ENCODE data around the gene PRR19.

PRR19 gene

DNA sequence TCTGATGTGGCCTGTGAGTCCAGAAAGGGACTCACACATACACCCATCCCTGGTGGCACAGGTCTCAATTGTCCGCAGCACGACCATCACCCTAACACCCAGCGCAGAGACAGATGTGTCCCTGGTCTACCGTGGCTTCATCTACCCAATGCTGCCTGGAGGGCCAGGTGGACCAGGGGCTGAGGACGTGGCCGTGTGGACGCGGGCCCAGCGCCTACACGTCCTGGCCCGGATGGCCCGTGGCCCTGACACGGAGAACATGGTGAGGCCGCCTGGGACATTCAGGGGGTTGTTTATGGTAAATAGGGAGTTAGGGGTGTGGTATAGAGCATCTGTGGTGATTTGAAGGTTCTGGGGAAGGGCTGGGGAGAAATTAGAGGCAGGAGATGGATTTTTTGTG lies 46.3 kb downstream of the PRR19 start:
- H3K79me2 ChIP-seq (ENCODE audit: control insufficient read depth, insufficient read depth, low read length, poor library complexity): no peaks in the 10 kb centered on the region
- H3K27me3 ChIP-seq (ENCODE audit: insufficient read depth, low read length): no peaks in the 10 kb centered on the region
- no peak overlapping the region for H3K23ac ChIP-seq (ENCODE audit: low read length)
- H2AFZ ChIP-seq (ENCODE audit: insufficient read depth, low read length, poor library complexity): no peak overlapping the region
- H2BK5ac ChIP-seq (ENCODE audit: low read depth, low read length, poor library complexity): no peak overlapping the region
- H3K27ac ChIP-seq (ENCODE audit: low read depth, low read length): no peak overlapping the region
- no peak overlapping the region for H3K18ac ChIP-seq (ENCODE audit: low read length)
- H2BK12ac ChIP-seq (ENCODE audit: low read length): no peak overlapping the region
- H3K9me3 ChIP-seq (ENCODE audit: insufficient read depth, low read depth, low read length): peaks cover 2% of the 10 kb centered on the region
- no peak overlapping the region for H4K12ac ChIP-seq (ENCODE audit: low read depth, low read length)
- H4K91ac ChIP-seq (ENCODE audit: low read depth, low read length): no peak overlapping the region
- H3K36me3 ChIP-seq (ENCODE audit: control insufficient read depth in 1 of 2, insufficient read depth in 2 of 2, low read length in 2 of 2): peaks cover 6 to 19% of the 10 kb centered on the region in 2 experiments
- no peak overlapping the region for H3K14ac ChIP-seq (ENCODE audit: low read length)
- WGBS (ENCODE audit: extremely low coverage, insufficient coverage, insufficient read length): no CpG with 5 or more reads among the region's 14 CpGs
- H3K4me1 ChIP-seq (ENCODE audit: control insufficient read depth in 1 of 2, insufficient read depth in 2 of 2, low read length in 2 of 2): peaks cover 0 to 5% of the 10 kb centered on the region in 2 experiments
- H3K4me3 ChIP-seq (ENCODE audit: low read depth, low read length): no peak overlapping the region
- no peak overlapping the region for H3K9ac ChIP-seq (ENCODE audit: low read length)
- no peak overlapping the region for H3K4ac ChIP-seq (ENCODE audit: low read depth, low read length)
- no peak overlapping the region for H4K8ac ChIP-seq (ENCODE audit: low read depth, low read length)
- no peak for DNase-seq
- no peaks in the 10 kb centered on the region for H3K79me1 ChIP-seq (ENCODE audit: low read length)
- H2BK120ac ChIP-seq (ENCODE audit: insufficient read depth, low read length, poor library complexity): no peak overlapping the region
- H3K4me2 ChIP-seq (ENCODE audit: low read length): no peak overlapping the region
- H2AK5ac ChIP-seq (ENCODE audit: low read length): no peak overlapping the region

DNA sequence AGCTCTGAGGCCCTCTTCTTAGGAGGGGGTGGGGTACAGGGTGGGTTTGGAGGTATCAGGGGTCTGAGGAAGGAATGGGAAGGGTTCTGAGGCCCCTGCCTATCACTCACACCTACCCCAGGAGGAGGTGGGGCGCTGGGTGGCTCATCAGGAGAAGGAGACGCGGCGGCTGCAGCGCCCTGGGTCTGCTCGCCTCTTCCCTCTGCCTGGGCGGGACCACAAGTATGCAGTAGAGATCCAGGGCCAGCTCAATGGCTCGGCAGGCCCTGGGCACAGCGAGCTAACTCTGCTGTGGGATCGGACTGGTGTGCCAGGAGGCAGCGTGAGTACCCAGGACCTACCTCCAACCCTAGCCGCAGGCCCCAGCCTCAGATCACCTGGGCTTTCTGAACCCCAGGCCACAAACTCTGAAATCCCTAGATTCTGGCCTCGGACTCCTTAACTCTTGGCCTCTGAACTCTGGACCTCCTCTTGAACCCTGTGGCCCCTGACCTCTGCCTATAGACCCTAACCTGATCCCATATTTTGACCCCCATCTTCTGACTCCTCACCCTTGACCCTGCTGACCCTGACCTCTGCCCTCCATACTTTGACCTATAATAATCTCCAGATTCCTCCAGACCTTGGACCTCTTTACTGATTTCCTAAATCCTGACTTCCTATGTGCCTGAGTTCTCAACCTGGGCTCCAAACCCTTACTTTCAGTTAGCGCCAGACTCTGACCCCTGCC lies 47.6 kb downstream of the PRR19 start:
- H3K27me3 ChIP-seq (ENCODE audit: insufficient read depth, low read length): no peaks in the 10 kb centered on the region
- no peak overlapping the region for H2BK120ac ChIP-seq (ENCODE audit: insufficient read depth, low read length, poor library complexity)
- WGBS (ENCODE audit: extremely low coverage, insufficient coverage, insufficient read length): no CpG with 5 or more reads among the region's 14 CpGs
- no peak overlapping the region for H3K4me3 ChIP-seq (ENCODE audit: low read depth, low read length)
- no peak for DNase-seq
- no peak overlapping the region for H3K9ac ChIP-seq (ENCODE audit: low read length)
- no peak overlapping the region for H4K12ac ChIP-seq (ENCODE audit: low read depth, low read length)
- H4K8ac ChIP-seq (ENCODE audit: low read depth, low read length): no peak overlapping the region
- no peaks in the 10 kb centered on the region for H3K79me1 ChIP-seq (ENCODE audit: low read length)
- H3K18ac ChIP-seq (ENCODE audit: low read length): no peak overlapping the region
- no peak overlapping the region for H2BK5ac ChIP-seq (ENCODE audit: low read depth, low read length, poor library complexity)
- H3K4me2 ChIP-seq (ENCODE audit: low read length): no peak overlapping the region
- H2BK12ac ChIP-seq (ENCODE audit: low read length): no peak overlapping the region
- H3K9me3 ChIP-seq (ENCODE audit: insufficient read depth, low read depth, low read length): peaks cover 2% of the 10 kb centered on the region
- H3K79me2 ChIP-seq (ENCODE audit: control insufficient read depth, insufficient read depth, low read length, poor library complexity): no peaks in the 10 kb centered on the region
- no peak overlapping the region for H2AK5ac ChIP-seq (ENCODE audit: low read length)
- no peak overlapping the region for H3K27ac ChIP-seq (ENCODE audit: low read depth, low read length)
- H3K23ac ChIP-seq (ENCODE audit: low read length): no peak overlapping the region
- no peak overlapping the region for H3K14ac ChIP-seq (ENCODE audit: low read length)
- H4K91ac ChIP-seq (ENCODE audit: low read depth, low read length): no peak overlapping the region
- H3K36me3 ChIP-seq (ENCODE audit: control insufficient read depth in 1 of 2, insufficient read depth in 2 of 2, low read length in 2 of 2): peaks cover 13 to 27% of the 10 kb centered on the region in 2 experiments
- H3K4me1 ChIP-seq (ENCODE audit: control insufficient read depth in 1 of 2, insufficient read depth in 2 of 2, low read length in 2 of 2): peaks cover 0 to under 1% of the 10 kb centered on the region in 2 experiments
- H2AFZ ChIP-seq (ENCODE audit: insufficient read depth, low read length, poor library complexity): no peak overlapping the region
- H3K4ac ChIP-seq (ENCODE audit: low read depth, low read length): no peak overlapping the region

DNA sequence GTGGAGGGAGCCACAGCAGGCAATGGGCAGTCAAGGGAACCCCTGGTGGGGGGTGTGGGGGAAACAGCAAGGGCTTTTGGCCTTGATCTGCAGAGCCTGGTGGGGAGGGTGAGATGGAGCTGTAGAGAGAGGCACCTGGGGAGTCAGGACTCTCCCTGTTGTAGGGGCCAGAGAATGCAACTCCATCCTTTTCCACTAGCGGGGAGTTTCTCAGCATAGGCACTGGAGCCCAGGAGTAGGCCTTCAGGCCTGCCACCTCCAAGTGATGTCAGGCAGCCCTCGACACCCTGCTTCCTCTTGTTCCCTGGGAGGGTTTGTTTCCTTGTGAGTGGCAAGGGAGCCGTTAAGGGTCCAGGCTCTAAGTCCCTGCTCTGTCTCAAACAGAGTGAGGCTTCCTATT lies 48.5 kb downstream of the PRR19 start:
- H3K4me3 ChIP-seq (ENCODE audit: low read depth, low read length): no peak overlapping the region
- H3K9me3 ChIP-seq (ENCODE audit: insufficient read depth, low read depth, low read length): peaks cover 2% of the 10 kb centered on the region
- H3K18ac ChIP-seq (ENCODE audit: low read length): no peak overlapping the region
- H3K79me2 ChIP-seq (ENCODE audit: control insufficient read depth, insufficient read depth, low read length, poor library complexity): no peaks in the 10 kb centered on the region
- H2BK12ac ChIP-seq (ENCODE audit: low read length): no peak overlapping the region
- H3K79me1 ChIP-seq (ENCODE audit: low read length): no peaks in the 10 kb centered on the region
- no peak overlapping the region for H3K9ac ChIP-seq (ENCODE audit: low read length)
- H2BK120ac ChIP-seq (ENCODE audit: insufficient read depth, low read length, poor library complexity): no peak overlapping the region
- DNase-seq: no peak
- no peak overlapping the region for H2AK5ac ChIP-seq (ENCODE audit: low read length)
- peaks cover 13 to 31% of the 10 kb centered on the region in 2 experiments for H3K36me3 ChIP-seq (ENCODE audit: control insufficient read depth in 1 of 2, insufficient read depth in 2 of 2, low read length in 2 of 2)
- no peak overlapping the region for H3K14ac ChIP-seq (ENCODE audit: low read length)
- no CpG with 5 or more reads among the region's 3 CpGs for WGBS (ENCODE audit: extremely low coverage, insufficient coverage, insufficient read length)
- H2AFZ ChIP-seq (ENCODE audit: insufficient read depth, low read length, poor library complexity): no peak overlapping the region
- no peak overlapping the region for H3K27ac ChIP-seq (ENCODE audit: low read depth, low read length)
- no peak overlapping the region for H3K4me2 ChIP-seq (ENCODE audit: low read length)
- no peaks in the 10 kb centered on the region for H3K27me3 ChIP-seq (ENCODE audit: insufficient read depth, low read length)
- H4K91ac ChIP-seq (ENCODE audit: low read depth, low read length): no peak overlapping the region
- H3K23ac ChIP-seq (ENCODE audit: low read length): no peak overlapping the region
- H3K4ac ChIP-seq (ENCODE audit: low read depth, low read length): no peak overlapping the region
- no peak overlapping the region for H4K8ac ChIP-seq (ENCODE audit: low read depth, low read length)
- no peaks in the 10 kb centered on the region for H3K4me1 ChIP-seq (ENCODE audit: control insufficient read depth in 1 of 2, insufficient read depth in 2 of 2, low read length in 2 of 2)
- H4K12ac ChIP-seq (ENCODE audit: low read depth, low read length): no peak overlapping the region
- no peak overlapping the region for H2BK5ac ChIP-seq (ENCODE audit: low read depth, low read length, poor library complexity)

DNA sequence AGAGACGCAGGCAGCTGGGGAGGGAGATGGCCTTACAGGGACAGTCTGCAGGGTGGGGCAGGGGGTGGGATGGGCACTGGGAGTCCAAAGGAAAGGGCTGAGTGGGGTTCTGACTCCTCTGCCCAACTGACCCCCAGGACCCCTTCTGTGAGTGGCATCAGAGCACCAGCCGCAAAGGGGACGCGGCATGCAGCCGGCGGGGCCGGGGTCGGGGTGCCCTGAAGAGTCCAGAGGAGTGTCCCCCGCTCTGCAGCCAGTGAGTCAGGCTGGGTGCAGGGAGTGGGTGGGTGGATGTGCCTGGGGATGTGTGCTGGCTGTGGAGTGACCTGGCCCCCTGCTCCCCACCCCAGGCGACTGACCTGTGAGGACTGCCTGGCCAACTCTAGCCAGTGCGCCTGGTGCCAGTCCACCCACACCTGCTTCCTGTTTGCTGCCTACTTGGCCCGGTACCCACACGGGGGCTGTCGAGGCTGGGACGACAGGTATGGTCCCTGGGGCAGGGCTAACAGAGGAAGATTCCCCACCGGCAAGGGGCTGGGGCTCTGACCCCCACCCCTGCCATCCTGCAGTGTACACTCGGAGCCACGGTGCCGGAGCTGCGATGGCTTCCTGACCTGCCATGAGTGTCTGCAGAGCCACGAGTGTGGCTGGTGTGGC lies 49.3 kb downstream of the PRR19 start:
- Histone ChIP-seq H3K27ac (ENCODE audit: low read depth, low read length) (no peak overlapping the region), H4K8ac (ENCODE audit: low read depth, low read length) (no peak overlapping the region), H2AK5ac (ENCODE audit: low read length) (no peak overlapping the region), H3K4ac (ENCODE audit: low read depth, low read length) (no peak overlapping the region), H3K36me3 (ENCODE audit: control insufficient read depth in 1 of 2, insufficient read depth in 2 of 2, low read length in 2 of 2) (peaks cover 19 to 38% of the 10 kb centered on the region in 2 experiments), H3K18ac (ENCODE audit: low read length) (no peak overlapping the region), H3K4me3 (ENCODE audit: low read depth, low read length) (no peak overlapping the region), H3K27me3 (ENCODE audit: insufficient read depth, low read length) (no peaks in the 10 kb centered on the region), H3K23ac (ENCODE audit: low read length) (no peak overlapping the region), H2BK120ac (ENCODE audit: insufficient read depth, low read length, poor library complexity) (no peak overlapping the region), H4K12ac (ENCODE audit: low read depth, low read length) (no peak overlapping the region), H2BK5ac (ENCODE audit: low read depth, low read length, poor library complexity) (no peak overlapping the region), H2AFZ (ENCODE audit: insufficient read depth, low read length, poor library complexity) (no peak overlapping the region), H3K9ac (ENCODE audit: low read length) (no peak overlapping the region), H2BK12ac (ENCODE audit: low read length) (no peak overlapping the region), H4K91ac (ENCODE audit: low read depth, low read length) (no peak overlapping the region), H3K4me2 (ENCODE audit: low read length) (no peak overlapping the region), H3K14ac (ENCODE audit: low read length) (no peak overlapping the region), H3K79me1 (ENCODE audit: low read length) (no peaks in the 10 kb centered on the region), H3K79me2 (ENCODE audit: control insufficient read depth, insufficient read depth, low read length, poor library complexity) (no peaks in the 10 kb centered on the region), H3K9me3 (ENCODE audit: insufficient read depth, low read depth, low read length) (peaks cover 2% of the 10 kb centered on the region), H3K4me1 (ENCODE audit: control insufficient read depth in 1 of 2, insufficient read depth in 2 of 2, low read length in 2 of 2) (no peaks in the 10 kb centered on the region)
- DNase-seq: no peak
- WGBS (ENCODE audit: extremely low coverage, insufficient coverage, insufficient read length): no CpG with 5 or more reads among the region's 21 CpGs
